Measurements from ENCODE around the gene VPS13D.
A peak's percentile ranks its signal among the peaks of the same experiment; 100 is the strongest.

VPS13D gene

GRCh38 chr1:12439073-12439472 lies 209.2 kb downstream of the VPS13D start:
- Histone ChIP-seq H3K36me3 (ENCODE audit: control insufficient read depth, insufficient read depth, low read length) (no peaks in the 10 kb centered on the region), H3K4me2 (ENCODE audit: low read length) (no peak overlapping the region), H3K18ac (ENCODE audit: low read length) (no peak overlapping the region), H3K4me1 (ENCODE audit: control insufficient read depth, low read depth, low read length) (peaks cover 2% of the 10 kb centered on the region), H4K8ac (ENCODE audit: low read depth, low read length) (no peak overlapping the region), H2BK15ac (replicated peaks; ENCODE audit: low read depth) (no peak overlapping the region), H2BK5ac (ENCODE audit: low read length) (no peak overlapping the region), H4K5ac (ENCODE audit: low read length) (no peak overlapping the region), H3K79me2 (ENCODE audit: control insufficient read depth, insufficient read depth, low read length) (no peaks in the 10 kb centered on the region), H3K79me1 (ENCODE audit: low read length) (no peaks in the 10 kb centered on the region), H2BK120ac (ENCODE audit: low read depth, low read length) (no peak overlapping the region), H3K23ac (ENCODE audit: low read length) (no peak overlapping the region), H3K56ac (ENCODE audit: low read length) (no peak overlapping the region), H3K27ac (ENCODE audit: low read depth, low read length) (no peak overlapping the region), H3K4me3 (ENCODE audit: low read length) (no peak overlapping the region), H3K27me3 (ENCODE audit: insufficient read depth, low read length, poor library complexity) (no peaks in the 10 kb centered on the region), H2AK5ac (ENCODE audit: low read length) (no peak overlapping the region), H3K4ac (ENCODE audit: low read depth, low read length) (no peak overlapping the region), H3K9ac (ENCODE audit: low read length) (no peak overlapping the region)
- no peak for DNase-seq
- no CpG with 5 or more reads among the region's 5 CpGs for WGBS (ENCODE audit: extremely low coverage, insufficient coverage, low lambda C conversion rate)

DNA sequence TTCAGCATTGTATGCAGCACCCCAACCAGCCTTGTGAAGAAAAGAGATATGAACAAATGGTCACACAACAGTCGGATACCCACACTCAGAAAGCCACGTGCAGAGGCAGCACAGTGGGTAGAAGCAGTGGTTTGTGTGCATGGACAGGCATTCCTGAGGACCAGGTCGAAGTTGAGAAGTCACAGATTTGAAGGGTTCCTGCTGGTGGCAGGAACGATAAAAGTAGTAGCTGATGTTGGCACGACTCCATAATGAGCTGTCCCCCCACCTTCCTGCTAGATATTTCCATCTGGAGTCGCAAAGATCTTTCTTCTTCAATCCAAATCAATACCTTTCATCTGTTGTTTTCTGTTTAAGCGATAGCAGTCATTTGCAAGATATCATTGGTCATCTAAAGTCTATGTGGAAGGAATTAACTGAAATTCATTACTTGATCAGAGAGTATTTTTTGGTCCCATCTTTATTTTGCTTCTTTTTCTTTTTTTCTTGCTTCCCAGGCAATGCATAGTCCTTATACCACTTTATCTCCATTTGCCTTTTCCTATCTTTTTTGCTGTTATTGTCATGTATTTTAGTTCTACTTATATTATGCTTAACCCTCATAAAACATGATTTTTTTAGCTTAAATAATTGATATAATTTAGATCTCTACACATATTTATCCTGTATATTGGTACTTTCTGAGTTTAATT lies 211.7 kb downstream of the VPS13D start:
- WGBS (ENCODE audit: extremely low coverage, insufficient coverage, low lambda C conversion rate) = no CpG with 5 or more reads among the region's 7 CpGs
- H3K4me1 ChIP-seq (ENCODE audit: control insufficient read depth, low read depth, low read length) = no peaks in the 10 kb centered on the region
- no peak overlapping the region for H3K4me2 ChIP-seq (ENCODE audit: low read length)
- no peak overlapping the region for H3K27ac ChIP-seq (ENCODE audit: low read depth, low read length)
- DNase-seq = no peak
- H4K5ac ChIP-seq (ENCODE audit: low read length) = no peak overlapping the region
- H2BK15ac ChIP-seq (replicated peaks; ENCODE audit: low read depth) = no peak overlapping the region
- H3K4ac ChIP-seq (ENCODE audit: low read depth, low read length) = no peak overlapping the region
- H2BK120ac ChIP-seq (ENCODE audit: low read depth, low read length) = no peak overlapping the region
- no peak overlapping the region for H3K18ac ChIP-seq (ENCODE audit: low read length)
- no peak overlapping the region for H4K8ac ChIP-seq (ENCODE audit: low read depth, low read length)
- H3K36me3 ChIP-seq (ENCODE audit: control insufficient read depth, insufficient read depth, low read length) = no peaks in the 10 kb centered on the region
- H2BK5ac ChIP-seq (ENCODE audit: low read length) = no peak overlapping the region
- no peak overlapping the region for H3K23ac ChIP-seq (ENCODE audit: low read length)
- no peaks in the 10 kb centered on the region for H3K27me3 ChIP-seq (ENCODE audit: insufficient read depth, low read length, poor library complexity)
- H3K79me2 ChIP-seq (ENCODE audit: control insufficient read depth, insufficient read depth, low read length) = no peaks in the 10 kb centered on the region
- H2AK5ac ChIP-seq (ENCODE audit: low read length) = no peak overlapping the region
- no peaks in the 10 kb centered on the region for H3K79me1 ChIP-seq (ENCODE audit: low read length)
- no peak overlapping the region for H3K9ac ChIP-seq (ENCODE audit: low read length)
- no peak overlapping the region for H3K56ac ChIP-seq (ENCODE audit: low read length)
- no peak overlapping the region for H3K4me3 ChIP-seq (ENCODE audit: low read length)

- H3K56ac ChIP-seq (ENCODE audit: low read length) = no peak overlapping the region
- no peak overlapping the region for H3K18ac ChIP-seq (ENCODE audit: low read length)
- no peak overlapping the region for H3K4me2 ChIP-seq (ENCODE audit: low read length)
- H3K23ac ChIP-seq (ENCODE audit: low read length) = no peak overlapping the region
- H3K36me3 ChIP-seq (ENCODE audit: control insufficient read depth, insufficient read depth, low read length) = no peaks in the 10 kb centered on the region
- H3K79me1 ChIP-seq (ENCODE audit: low read length) = no peaks in the 10 kb centered on the region
- H2BK15ac ChIP-seq (replicated peaks; ENCODE audit: low read depth) = no peak overlapping the region
- no peak overlapping the region for H3K27ac ChIP-seq (ENCODE audit: low read depth, low read length)
- no peak overlapping the region for H4K5ac ChIP-seq (ENCODE audit: low read length)
- no peaks in the 10 kb centered on the region for H3K79me2 ChIP-seq (ENCODE audit: control insufficient read depth, insufficient read depth, low read length)
- H2BK5ac ChIP-seq (ENCODE audit: low read length) = no peak overlapping the region
- H2AK5ac ChIP-seq (ENCODE audit: low read length) = no peak overlapping the region
- no peak overlapping the region for H3K9ac ChIP-seq (ENCODE audit: low read length)
- H3K4ac ChIP-seq (ENCODE audit: low read depth, low read length) = no peak overlapping the region
- no peak overlapping the region for H3K4me3 ChIP-seq (ENCODE audit: low read length)
- H3K27me3 ChIP-seq (ENCODE audit: insufficient read depth, low read length, poor library complexity) = no peaks in the 10 kb centered on the region
- no peak overlapping the region for H2BK120ac ChIP-seq (ENCODE audit: low read depth, low read length)
- no CpG with 5 or more reads among the region's 1 CpG for WGBS (ENCODE audit: extremely low coverage, insufficient coverage, low lambda C conversion rate)
- DNase-seq = no peak
- no peak overlapping the region for H4K8ac ChIP-seq (ENCODE audit: low read depth, low read length)
- no peaks in the 10 kb centered on the region for H3K4me1 ChIP-seq (ENCODE audit: control insufficient read depth, low read depth, low read length)
Measured at GRCh38 chr1:12442217-12442616, 212.4 kb downstream of the VPS13D start.

DNA sequence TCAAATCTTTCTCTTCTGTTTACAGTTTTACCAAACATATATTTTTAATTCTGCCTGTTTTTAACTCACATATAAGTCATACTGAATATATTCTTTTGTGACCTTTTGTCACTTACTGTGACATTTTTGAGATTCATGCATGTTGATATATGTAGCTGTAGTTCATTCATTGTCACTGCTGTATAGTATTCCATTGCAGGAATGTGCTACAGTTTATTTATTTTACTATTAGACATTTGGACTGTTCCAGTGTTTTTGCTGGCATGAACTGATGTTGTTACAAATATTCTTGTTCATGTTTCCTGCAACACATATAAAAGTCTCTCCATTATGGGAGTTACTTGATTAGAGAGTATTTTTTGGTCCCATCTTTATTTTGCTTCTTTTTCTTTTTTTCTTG lies 213.3 kb downstream of the VPS13D start:
- no peak overlapping the region for H3K4me2 ChIP-seq (ENCODE audit: low read length)
- H3K4me1 ChIP-seq (ENCODE audit: control insufficient read depth, low read depth, low read length) = peaks cover 3% of the 10 kb centered on the region
- no peak overlapping the region for H3K27ac ChIP-seq (ENCODE audit: low read depth, low read length)
- no peak overlapping the region for H3K56ac ChIP-seq (ENCODE audit: low read length)
- no peak overlapping the region for H2AK5ac ChIP-seq (ENCODE audit: low read length)
- no peak overlapping the region for H3K18ac ChIP-seq (ENCODE audit: low read length)
- H2BK120ac ChIP-seq (ENCODE audit: low read depth, low read length) = no peak overlapping the region
- no peak overlapping the region for H3K4ac ChIP-seq (ENCODE audit: low read depth, low read length)
- no peak overlapping the region for H3K4me3 ChIP-seq (ENCODE audit: low read length)
- H4K8ac ChIP-seq (ENCODE audit: low read depth, low read length) = no peak overlapping the region
- H3K23ac ChIP-seq (ENCODE audit: low read length) = no peak overlapping the region
- no peak overlapping the region for H3K9ac ChIP-seq (ENCODE audit: low read length)
- no peak overlapping the region for H2BK15ac ChIP-seq (replicated peaks; ENCODE audit: low read depth)
- H4K5ac ChIP-seq (ENCODE audit: low read length) = no peak overlapping the region
- H3K27me3 ChIP-seq (ENCODE audit: insufficient read depth, low read length, poor library complexity) = no peaks in the 10 kb centered on the region
- DNase-seq = no peak
- no peaks in the 10 kb centered on the region for H3K79me1 ChIP-seq (ENCODE audit: low read length)
- H3K36me3 ChIP-seq (ENCODE audit: control insufficient read depth, insufficient read depth, low read length) = no peaks in the 10 kb centered on the region
- no peak overlapping the region for H2BK5ac ChIP-seq (ENCODE audit: low read length)
- no peaks in the 10 kb centered on the region for H3K79me2 ChIP-seq (ENCODE audit: control insufficient read depth, insufficient read depth, low read length)

GRCh38 chr1:12444329-12444841 lies 214.6 kb downstream of the VPS13D start:
- Histone ChIP-seq H3K36me3 (ENCODE audit: control insufficient read depth, insufficient read depth, low read length) (no peaks in the 10 kb centered on the region), H3K4me1 (ENCODE audit: control insufficient read depth, low read depth, low read length) (peaks cover 5% of the 10 kb centered on the region), H3K79me2 (ENCODE audit: control insufficient read depth, insufficient read depth, low read length) (no peaks in the 10 kb centered on the region), H2BK15ac (replicated peaks; ENCODE audit: low read depth) (no peak overlapping the region), H3K4me2 (ENCODE audit: low read length) (no peak overlapping the region), H4K5ac (ENCODE audit: low read length) (no peak overlapping the region), H3K23ac (ENCODE audit: low read length) (no peak overlapping the region), H3K79me1 (ENCODE audit: low read length) (no peaks in the 10 kb centered on the region), H3K4me3 (ENCODE audit: low read length) (no peak overlapping the region), H2BK5ac (ENCODE audit: low read length) (no peak overlapping the region), H3K18ac (ENCODE audit: low read length) (no peak overlapping the region), H3K27ac (ENCODE audit: low read depth, low read length) (no peak overlapping the region), H3K56ac (ENCODE audit: low read length) (no peak overlapping the region), H4K8ac (ENCODE audit: low read depth, low read length) (no peak overlapping the region), H3K9ac (ENCODE audit: low read length) (no peak overlapping the region), H2AK5ac (ENCODE audit: low read length) (no peak overlapping the region), H3K4ac (ENCODE audit: low read depth, low read length) (no peak overlapping the region), H3K27me3 (ENCODE audit: insufficient read depth, low read length, poor library complexity) (no peaks in the 10 kb centered on the region), H2BK120ac (ENCODE audit: low read depth, low read length) (no peak overlapping the region)
- no peak for DNase-seq
- WGBS (ENCODE audit: extremely low coverage, insufficient coverage, low lambda C conversion rate) = no CpG with 5 or more reads among the region's 4 CpGs

- H3K9ac ChIP-seq (ENCODE audit: low read length) = no peak overlapping the region
- no peak overlapping the region for H2AK5ac ChIP-seq (ENCODE audit: low read length)
- H3K79me1 ChIP-seq (ENCODE audit: low read length) = no peaks in the 10 kb centered on the region
- no peaks in the 10 kb centered on the region for H3K79me2 ChIP-seq (ENCODE audit: control insufficient read depth, insufficient read depth, low read length)
- no peak overlapping the region for H3K4me3 ChIP-seq (ENCODE audit: low read length)
- H3K27ac ChIP-seq (ENCODE audit: low read depth, low read length) = no peak overlapping the region
- no peak overlapping the region for H3K18ac ChIP-seq (ENCODE audit: low read length)
- H3K36me3 ChIP-seq (ENCODE audit: control insufficient read depth, insufficient read depth, low read length) = no peaks in the 10 kb centered on the region
- no peak overlapping the region for H4K5ac ChIP-seq (ENCODE audit: low read length)
- no peak overlapping the region for H3K23ac ChIP-seq (ENCODE audit: low read length)
- H3K27me3 ChIP-seq (ENCODE audit: insufficient read depth, low read length, poor library complexity) = no peaks in the 10 kb centered on the region
- H2BK15ac ChIP-seq (replicated peaks; ENCODE audit: low read depth) = no peak overlapping the region
- no peak overlapping the region for H3K4ac ChIP-seq (ENCODE audit: low read depth, low read length)
- H2BK5ac ChIP-seq (ENCODE audit: low read length) = no peak overlapping the region
- H3K4me2 ChIP-seq (ENCODE audit: low read length) = no peak overlapping the region
- no CpG with 5 or more reads among the region's 3 CpGs for WGBS (ENCODE audit: extremely low coverage, insufficient coverage, low lambda C conversion rate)
- H3K56ac ChIP-seq (ENCODE audit: low read length) = no peak overlapping the region
- no peak overlapping the region for H2BK120ac ChIP-seq (ENCODE audit: low read depth, low read length)
- H4K8ac ChIP-seq (ENCODE audit: low read depth, low read length) = no peak overlapping the region
- DNase-seq = peak; percentile 80
- peaks cover 5% of the 10 kb centered on the region for H3K4me1 ChIP-seq (ENCODE audit: control insufficient read depth, low read depth, low read length)
Measured at GRCh38 chr1:12445257-12445656, 215.4 kb downstream of the VPS13D start.
